ENCODE results near the gene BMP3.

BMP3 gene, protein sequence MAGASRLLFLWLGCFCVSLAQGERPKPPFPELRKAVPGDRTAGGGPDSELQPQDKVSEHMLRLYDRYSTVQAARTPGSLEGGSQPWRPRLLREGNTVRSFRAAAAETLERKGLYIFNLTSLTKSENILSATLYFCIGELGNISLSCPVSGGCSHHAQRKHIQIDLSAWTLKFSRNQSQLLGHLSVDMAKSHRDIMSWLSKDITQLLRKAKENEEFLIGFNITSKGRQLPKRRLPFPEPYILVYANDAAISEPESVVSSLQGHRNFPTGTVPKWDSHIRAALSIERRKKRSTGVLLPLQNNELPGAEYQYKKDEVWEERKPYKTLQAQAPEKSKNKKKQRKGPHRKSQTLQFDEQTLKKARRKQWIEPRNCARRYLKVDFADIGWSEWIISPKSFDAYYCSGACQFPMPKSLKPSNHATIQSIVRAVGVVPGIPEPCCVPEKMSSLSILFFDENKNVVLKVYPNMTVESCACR

DNA sequence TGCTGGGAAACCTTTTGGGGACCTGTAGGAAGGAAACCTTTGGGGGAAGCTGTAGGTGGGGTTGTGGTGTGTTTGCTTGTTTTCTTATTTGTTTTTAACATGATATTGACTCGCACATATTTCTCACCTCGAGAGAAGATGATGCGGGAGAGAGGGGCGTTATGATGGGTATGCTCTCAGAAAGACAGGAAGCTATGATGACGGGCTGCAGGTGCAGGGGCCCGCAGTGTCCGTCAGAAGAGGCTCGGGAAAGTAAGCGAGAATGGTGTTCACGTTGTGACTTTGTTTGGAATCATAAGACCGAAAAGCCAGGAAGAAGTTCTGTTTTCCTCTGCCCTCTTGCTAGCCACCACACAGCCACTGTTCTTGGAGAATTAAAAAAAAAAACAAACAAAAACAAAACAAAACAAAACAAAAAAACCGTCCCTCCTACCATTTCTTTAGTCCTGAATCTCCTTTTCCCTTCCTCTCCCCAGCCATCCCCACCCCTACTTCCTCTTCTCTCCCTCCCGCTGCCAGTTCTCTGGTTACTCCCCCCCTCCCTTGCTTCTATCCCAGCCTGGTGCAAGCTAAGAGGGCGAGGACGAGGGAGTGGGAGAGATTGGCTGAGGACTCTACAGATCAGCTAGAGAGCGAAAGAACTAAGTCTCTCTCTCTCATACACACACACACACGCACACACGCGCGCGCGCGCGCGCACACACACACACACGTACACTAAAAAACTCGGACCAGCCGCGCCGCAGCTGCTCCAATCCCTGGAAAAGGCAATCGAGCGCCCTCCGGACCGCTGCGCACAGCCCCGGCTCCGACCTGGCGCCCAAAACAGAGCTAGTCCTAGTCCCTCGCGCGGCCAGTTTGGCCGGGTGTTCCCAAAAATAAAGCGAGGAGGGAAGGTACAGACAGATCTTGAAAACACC is at the start of gene BMP3:
TSS of gene BMP3 (plus strand) at position 648 of the 920 bp plus-strand sequence. CDS start 577 bp downstream, outside the sequence.
- 0 out of 2 replicates have a peak, but pooled peaks have one; percentile 16 for TF ChIP-seq TARDBP (IDR thresholded peaks at IDR 0.05)
- no peak for TF ChIP-seq LEF1 (IDR thresholded peaks at IDR 0.05; ENCODE audit: borderline replicate concordance)
- ChIA-PET CTCF (interaction anchor here (0.9 to 1.4 kb wide), 3 partner anchors 9 to 668 kb away, joined by 3 to 4 read pairs (median 3); no protein-coding TSS in a partner anchor), POLR2A (interaction anchor here (1.1 to 1.3 kb wide), 2 partner anchors 9 kb away, joined by 3 to 4 read pairs; no protein-coding TSS in a partner anchor)
- peak; percentile 53 for DNase-seq (ENCODE audit: extremely low spot score)

DNA sequence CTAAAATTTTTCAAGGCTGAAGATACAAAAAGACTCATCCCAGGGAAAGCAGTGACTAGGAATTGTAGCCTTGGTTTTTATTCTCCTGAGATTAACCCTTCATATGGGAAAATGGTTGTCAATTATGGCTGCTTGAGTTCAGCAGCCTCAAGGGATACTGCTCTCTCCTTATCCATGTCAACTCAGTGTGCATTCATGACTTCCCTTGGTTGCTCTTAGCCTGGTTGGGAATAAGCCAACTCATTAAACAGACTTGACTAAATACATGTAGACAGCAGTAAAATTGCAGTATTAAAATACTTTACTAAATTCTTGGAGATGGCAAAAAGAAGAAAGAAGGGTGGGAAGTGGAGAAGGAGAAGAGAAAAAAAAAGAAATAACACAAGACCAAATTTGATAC is 44.5 kb upstream of the BMP3 start:
- POLR2A ChIA-PET = no interaction called here
- CTCF ChIA-PET = no interaction called here
- TF ChIP-seq BHLHE40 (IDR thresholded peaks at IDR 0.05; ENCODE audit: borderline replicate concordance) (no peak), FOXK2 (IDR thresholded peaks at IDR 0.05) (no peak)
- DNase-seq (ENCODE audit: extremely low spot score) = no peak

DNA sequence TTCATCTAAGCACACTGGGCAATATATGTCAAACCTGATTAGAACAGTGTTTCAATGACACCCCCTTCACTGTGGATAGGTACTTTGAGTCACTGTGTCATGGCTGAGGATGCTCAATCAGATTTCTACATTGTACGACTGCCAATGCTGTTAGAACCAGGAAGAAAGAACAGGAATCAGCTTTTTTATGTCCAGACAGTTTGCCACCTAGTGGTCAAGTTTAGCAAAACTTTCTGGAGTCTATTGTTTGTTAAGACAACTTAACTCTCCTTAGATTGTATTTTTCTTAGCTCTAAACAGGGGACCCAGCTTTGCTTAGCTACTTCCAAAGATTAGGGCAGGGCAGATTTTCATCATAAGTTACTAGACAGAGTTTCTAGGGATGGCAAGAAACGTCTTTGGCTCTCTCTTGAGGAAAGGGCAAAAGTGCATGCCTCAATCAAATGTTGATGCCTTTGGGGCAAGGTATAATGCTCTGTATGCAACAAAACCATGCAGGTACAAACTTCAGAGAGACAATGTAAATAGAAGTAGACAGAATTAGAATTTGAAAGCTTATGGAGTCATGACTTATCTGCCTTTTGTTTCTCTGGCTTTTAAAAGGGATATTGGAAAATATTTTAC is 40.5 kb upstream of the BMP3 start:
- ChIA-PET POLR2A (no interaction called here), CTCF (interaction anchor here (0.6 to 1.3 kb wide), 5 partner anchors 27 to 627 kb away, joined by 3 to 6 read pairs (median 4); no protein-coding TSS in a partner anchor)
- peak; percentile 33 for DNase-seq (ENCODE audit: extremely low spot score)
- no peak for TF ChIP-seq ARNT (IDR thresholded peaks at IDR 0.05)
- TF ChIP-seq SUZ12 (IDR thresholded peaks at IDR 0.05) = no peak
- TF ChIP-seq FOXA1 (IDR thresholded peaks at IDR 0.05) = no peak
- no peak for TF ChIP-seq TARDBP (IDR thresholded peaks at IDR 0.05)

DNA sequence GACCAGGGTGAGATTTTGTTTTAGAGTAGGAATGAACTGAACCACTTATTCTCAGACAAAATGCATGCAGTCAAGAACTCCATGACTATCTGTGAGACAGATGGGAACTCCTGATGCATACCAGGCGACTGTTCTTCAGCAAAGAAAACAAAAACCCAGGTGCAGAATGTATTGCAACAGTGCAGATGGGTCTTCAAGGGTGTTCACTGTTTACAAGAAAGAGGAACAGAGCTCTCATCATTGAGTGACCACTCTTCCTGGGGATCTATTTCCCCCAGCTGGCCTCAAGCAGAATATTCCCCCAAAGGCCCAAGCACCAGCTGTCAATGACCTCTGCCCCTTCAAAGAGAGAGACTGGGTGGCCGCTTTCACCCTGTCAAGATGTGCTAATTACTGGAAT is 39.7 kb upstream of the BMP3 start:
- CTCF ChIA-PET = interaction anchor here (1.3 kb wide), 1 partner anchor 628 kb away, joined by 6 read pairs; no protein-coding TSS in a partner anchor
- DNase-seq (ENCODE audit: extremely low spot score) = no peak
- TF ChIP-seq LEF1 (IDR thresholded peaks at IDR 0.05; ENCODE audit: borderline replicate concordance) = no peak
- TF ChIP-seq NFRKB (IDR thresholded peaks at IDR 0.05) = no peak
- TF ChIP-seq FOXM1 (IDR thresholded peaks at IDR 0.05; ENCODE audit: borderline replicate concordance) = no peak
- no peak for TF ChIP-seq FOXA1 (IDR thresholded peaks at IDR 0.05)
- TF ChIP-seq, protein P1, sequence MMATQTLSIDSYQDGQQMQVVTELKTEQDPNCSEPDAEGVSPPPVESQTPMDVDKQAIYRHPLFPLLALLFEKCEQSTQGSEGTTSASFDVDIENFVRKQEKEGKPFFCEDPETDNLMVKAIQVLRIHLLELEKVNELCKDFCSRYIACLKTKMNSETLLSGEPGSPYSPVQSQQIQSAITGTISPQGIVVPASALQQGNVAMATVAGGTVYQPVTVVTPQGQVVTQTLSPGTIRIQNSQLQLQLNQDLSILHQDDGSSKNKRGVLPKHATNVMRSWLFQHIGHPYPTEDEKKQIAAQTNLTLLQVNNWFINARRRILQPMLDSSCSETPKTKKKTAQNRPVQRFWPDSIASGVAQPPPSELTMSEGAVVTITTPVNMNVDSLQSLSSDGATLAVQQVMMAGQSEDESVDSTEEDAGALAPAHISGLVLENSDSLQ (IDR thresholded peaks at IDR 0.05) = no peak
- TF ChIP-seq ARNT (IDR thresholded peaks at IDR 0.05) = no peak
- no peak for TF ChIP-seq FOXK2 (IDR thresholded peaks at IDR 0.05)
- TF ChIP-seq BHLHE40 (IDR thresholded peaks at IDR 0.05; ENCODE audit: borderline replicate concordance) = no peak
- no peak for TF ChIP-seq TARDBP (IDR thresholded peaks at IDR 0.05)
- no peak for TF ChIP-seq SUZ12 (IDR thresholded peaks at IDR 0.05)
- no peak for TF ChIP-seq L3MBTL2 (conservative IDR thresholded peaks at IDR 0.05)
- TF ChIP-seq ELF4 (IDR thresholded peaks at IDR 0.05) = no peak
- TF ChIP-seq ZNF384 (IDR thresholded peaks at IDR 0.05) = no peak
- TF ChIP-seq SP1 (IDR thresholded peaks at IDR 0.05) = no peak
- no peak for TF ChIP-seq HDGF (IDR thresholded peaks at IDR 0.05; ENCODE audit: borderline replicate concordance)
- POLR2A ChIA-PET = no interaction called here

DNA sequence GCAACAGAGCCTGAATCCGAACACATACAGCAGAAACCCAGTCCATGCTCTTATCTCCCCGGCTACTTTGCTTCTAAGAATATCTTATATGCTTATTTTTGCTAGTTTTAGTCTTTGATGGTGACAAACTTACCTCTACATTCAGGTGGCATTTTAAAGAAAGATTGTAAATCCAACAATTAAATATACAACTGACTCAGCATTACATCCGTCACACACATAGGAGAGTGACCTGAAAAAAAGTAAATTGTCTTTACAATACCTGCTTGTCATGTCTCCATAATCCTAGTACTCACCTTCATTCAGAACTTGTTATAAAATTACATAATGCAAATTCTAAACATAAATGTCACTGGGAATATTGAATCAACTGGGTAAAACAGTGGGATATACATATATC is 30.6 kb upstream of the BMP3 start:
- POLR2A ChIA-PET = no interaction called here
- DNase-seq (ENCODE audit: extremely low spot score) = no peak
- TF ChIP-seq HDGF (IDR thresholded peaks at IDR 0.05; ENCODE audit: borderline replicate concordance) (no peak), ZNF384 (IDR thresholded peaks at IDR 0.05) (no peak), CTBP1 (IDR thresholded peaks at IDR 0.05; ENCODE audit: borderline replicate concordance) (no peak), SP1 (IDR thresholded peaks at IDR 0.05) (no peak), NFRKB (IDR thresholded peaks at IDR 0.05) (no peak), FOXA1 (IDR thresholded peaks at IDR 0.05) (no peak), FOXM1 (IDR thresholded peaks at IDR 0.05; ENCODE audit: borderline replicate concordance) (no peak), TARDBP (IDR thresholded peaks at IDR 0.05) (no peak), BHLHE40 (IDR thresholded peaks at IDR 0.05; ENCODE audit: borderline replicate concordance) (no peak), FOXK2 (IDR thresholded peaks at IDR 0.05) (no peak), SUZ12 (IDR thresholded peaks at IDR 0.05) (no peak), ELF4 (IDR thresholded peaks at IDR 0.05) (no peak)
- TF ChIP-seq, protein P1 (IDR thresholded peaks at IDR 0.05) = no peak
- CTCF ChIA-PET = no interaction called here

DNA sequence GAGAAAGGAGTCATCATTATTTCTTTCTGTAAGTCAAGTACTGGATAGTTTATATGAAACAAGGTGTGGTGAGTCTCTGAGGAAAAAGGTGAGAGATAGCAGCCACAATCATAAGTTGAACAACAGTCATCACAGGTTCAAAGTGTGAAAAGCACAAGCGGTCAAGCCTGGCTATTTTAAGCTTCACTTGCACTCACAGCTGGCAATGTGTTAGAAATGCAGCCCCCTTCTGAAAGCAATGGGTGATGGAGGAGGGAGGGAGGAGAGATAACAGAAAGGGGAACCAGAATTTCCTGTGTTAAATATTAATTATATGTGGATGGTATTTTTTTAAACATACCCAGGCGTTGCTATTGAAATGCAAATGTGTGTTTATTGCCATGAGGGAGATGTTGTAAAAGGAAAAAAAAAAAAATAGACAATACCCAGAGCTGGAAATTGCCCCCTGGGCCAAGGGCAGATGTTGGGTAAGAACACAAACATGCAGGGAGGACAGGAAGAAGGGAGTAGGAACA is 26.9 kb upstream of the BMP3 start:
- CTCF ChIA-PET = no interaction called here
- POLR2A ChIA-PET = no interaction called here
- no peak for TF ChIP-seq FOXK2 (IDR thresholded peaks at IDR 0.05)
- no peak for TF ChIP-seq FOXM1 (IDR thresholded peaks at IDR 0.05; ENCODE audit: borderline replicate concordance)
- TF ChIP-seq ARNT (IDR thresholded peaks at IDR 0.05) = no peak
- no peak for TF ChIP-seq ZNF384 (IDR thresholded peaks at IDR 0.05)
- TF ChIP-seq L3MBTL2 (conservative IDR thresholded peaks at IDR 0.05) = no peak
- TF ChIP-seq FOXA1 (IDR thresholded peaks at IDR 0.05) = no peak
- no peak for TF ChIP-seq SUZ12 (IDR thresholded peaks at IDR 0.05)
- no peak for TF ChIP-seq HDGF (IDR thresholded peaks at IDR 0.05; ENCODE audit: borderline replicate concordance)
- TF ChIP-seq TARDBP (IDR thresholded peaks at IDR 0.05) = no peak
- TF ChIP-seq LEF1 (IDR thresholded peaks at IDR 0.05; ENCODE audit: borderline replicate concordance) = no peak
- no peak for TF ChIP-seq SP1 (IDR thresholded peaks at IDR 0.05)
- TF ChIP-seq, protein P1 (IDR thresholded peaks at IDR 0.05) = no peak
- no peak for TF ChIP-seq BHLHE40 (IDR thresholded peaks at IDR 0.05; ENCODE audit: borderline replicate concordance)
- no peak for TF ChIP-seq ELF4 (IDR thresholded peaks at IDR 0.05)
- no peak for TF ChIP-seq NFRKB (IDR thresholded peaks at IDR 0.05)
- no peak for TF ChIP-seq CTBP1 (IDR thresholded peaks at IDR 0.05; ENCODE audit: borderline replicate concordance)
- DNase-seq (ENCODE audit: extremely low spot score) = no peak

Data from HEK293T (cell line).